OCI-LY7 (cell line): ENCODE measurements around the gene LANCL1.

ENCODE experiments used
- CTCF ChIP-seq: fragments of 200-600 bp; sonication (generic); conservative IDR thresholded peaks from 2 replicates; pipeline ENCODE4 v1.5.1; 2014; ENCODE audit warnings: mild to moderate bottlenecking, antibody characterized with exemption, low read length, moderate library complexity, mixed read lengths
- EZH2phosphoT487 ChIP-seq: fragments of 200-600 bp; sonication (generic); IDR thresholded peaks from 2 replicates; pipeline ENCODE4 v1.6.1; 2018; ENCODE audit warnings: low read depth, borderline replicate concordance, mild to moderate bottlenecking, mixed run types, antibody characterized with exemption, low read length, moderate library complexity, mixed read lengths

- TF ChIP-seq CTCF: no peak
- no peak for TF ChIP-seq EZH2phosphoT487
Observed at GRCh38 chr2:210456571-210456970, 20.0 kb downstream of the LANCL1 start.
